ENCODE measurements around the gene PIR. TPM values are rescaled to one million over a fixed set of nuclear protein-coding genes. Genes with fewer than 3 reads are reported as not detected.

The PIR gene
- total RNA-seq, 1 experiment from 2014 or later, result 17.1 TPM

GRCh38 chrX:15356444-15356843 is 136.7 kb downstream of the PIR start:
- POLR2A ChIA-PET, result no interaction called here
- no peak for DNase-seq (ENCODE audit: low spot score)
- Mint-ChIP-seq H3K4me3 (no peak overlapping the region), H3K27me3 (ENCODE audit: low read depth) (no peaks in the 10 kb centered on the region), H3K4me1 (no peaks in the 10 kb centered on the region), H3K9me3 (peaks cover 7% of the 10 kb centered on the region), H3K27ac (no peak overlapping the region), H3K36me3 (no peaks in the 10 kb centered on the region)
- TF ChIP-seq PRRX2 (CRISPR knock-in tag; IDR thresholded peaks at IDR 0.05) (no peak), IRF2 (CRISPR knock-in tag; IDR thresholded peaks at IDR 0.05; ENCODE audit: borderline replicate concordance, low read depth) (no peak), ZNF671 (CRISPR knock-in tag; IDR thresholded peaks at IDR 0.05) (no peak), SMAD3 (CRISPR knock-in tag; IDR thresholded peaks at IDR 0.05; ENCODE audit: borderline replicate concordance) (no peak), CREB1 (CRISPR knock-in tag; IDR thresholded peaks at IDR 0.05) (no peak), ZNF263 (CRISPR knock-in tag; IDR thresholded peaks at IDR 0.05; ENCODE audit: low read depth) (no peak), ZNF416 (CRISPR knock-in tag; IDR thresholded peaks at IDR 0.05) (no peak), STAT6 (CRISPR knock-in tag; conservative IDR thresholded peaks at IDR 0.05; ENCODE audit: low read depth) (no peak), SP1 (CRISPR knock-in tag; conservative IDR thresholded peaks at IDR 0.05) (no peak), TP53 (CRISPR knock-in tag; IDR thresholded peaks at IDR 0.05) (no peak), HMGA2 (CRISPR knock-in tag; IDR thresholded peaks at IDR 0.05) (no peak), ZNF423 (CRISPR knock-in tag; IDR thresholded peaks at IDR 0.05) (no peak)
- TF ChIP-seq, protein P1, sequence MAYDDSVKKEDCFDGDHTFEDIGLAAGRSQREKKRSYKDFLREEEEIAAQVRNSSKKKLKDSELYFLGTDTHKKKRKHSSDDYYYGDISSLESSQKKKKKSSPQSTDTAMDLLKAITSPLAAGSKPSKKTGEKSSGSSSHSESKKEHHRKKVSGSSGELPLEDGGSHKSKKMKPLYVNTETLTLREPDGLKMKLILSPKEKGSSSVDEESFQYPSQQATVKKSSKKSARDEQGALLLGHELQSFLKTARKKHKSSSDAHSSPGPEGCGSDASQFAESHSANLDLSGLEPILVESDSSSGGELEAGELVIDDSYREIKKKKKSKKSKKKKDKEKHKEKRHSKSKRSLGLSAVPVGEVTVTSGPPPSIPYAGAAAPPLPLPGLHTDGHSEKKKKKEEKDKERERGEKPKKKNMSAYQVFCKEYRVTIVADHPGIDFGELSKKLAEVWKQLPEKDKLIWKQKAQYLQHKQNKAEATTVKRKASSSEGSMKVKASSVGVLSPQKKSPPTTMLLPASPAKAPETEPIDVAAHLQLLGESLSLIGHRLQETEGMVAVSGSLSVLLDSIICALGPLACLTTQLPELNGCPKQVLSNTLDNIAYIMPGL (CRISPR knock-in tag; IDR thresholded peaks at IDR 0.05), result no peak
- TF ChIP-seq, protein P2, sequence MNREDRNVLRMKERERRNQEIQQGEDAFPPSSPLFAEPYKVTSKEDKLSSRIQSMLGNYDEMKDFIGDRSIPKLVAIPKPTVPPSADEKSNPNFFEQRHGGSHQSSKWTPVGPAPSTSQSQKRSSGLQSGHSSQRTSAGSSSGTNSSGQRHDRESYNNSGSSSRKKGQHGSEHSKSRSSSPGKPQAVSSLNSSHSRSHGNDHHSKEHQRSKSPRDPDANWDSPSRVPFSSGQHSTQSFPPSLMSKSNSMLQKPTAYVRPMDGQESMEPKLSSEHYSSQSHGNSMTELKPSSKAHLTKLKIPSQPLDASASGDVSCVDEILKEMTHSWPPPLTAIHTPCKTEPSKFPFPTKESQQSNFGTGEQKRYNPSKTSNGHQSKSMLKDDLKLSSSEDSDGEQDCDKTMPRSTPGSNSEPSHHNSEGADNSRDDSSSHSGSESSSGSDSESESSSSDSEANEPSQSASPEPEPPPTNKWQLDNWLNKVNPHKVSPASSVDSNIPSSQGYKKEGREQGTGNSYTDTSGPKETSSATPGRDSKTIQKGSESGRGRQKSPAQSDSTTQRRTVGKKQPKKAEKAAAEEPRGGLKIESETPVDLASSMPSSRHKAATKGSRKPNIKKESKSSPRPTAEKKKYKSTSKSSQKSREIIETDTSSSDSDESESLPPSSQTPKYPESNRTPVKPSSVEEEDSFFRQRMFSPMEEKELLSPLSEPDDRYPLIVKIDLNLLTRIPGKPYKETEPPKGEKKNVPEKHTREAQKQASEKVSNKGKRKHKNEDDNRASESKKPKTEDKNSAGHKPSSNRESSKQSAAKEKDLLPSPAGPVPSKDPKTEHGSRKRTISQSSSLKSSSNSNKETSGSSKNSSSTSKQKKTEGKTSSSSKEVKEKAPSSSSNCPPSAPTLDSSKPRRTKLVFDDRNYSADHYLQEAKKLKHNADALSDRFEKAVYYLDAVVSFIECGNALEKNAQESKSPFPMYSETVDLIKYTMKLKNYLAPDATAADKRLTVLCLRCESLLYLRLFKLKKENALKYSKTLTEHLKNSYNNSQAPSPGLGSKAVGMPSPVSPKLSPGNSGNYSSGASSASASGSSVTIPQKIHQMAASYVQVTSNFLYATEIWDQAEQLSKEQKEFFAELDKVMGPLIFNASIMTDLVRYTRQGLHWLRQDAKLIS (CRISPR knock-in tag; IDR thresholded peaks at IDR 0.05; ENCODE audit: borderline replicate concordance), result no peak
- TF ChIP-seq, protein P3, sequence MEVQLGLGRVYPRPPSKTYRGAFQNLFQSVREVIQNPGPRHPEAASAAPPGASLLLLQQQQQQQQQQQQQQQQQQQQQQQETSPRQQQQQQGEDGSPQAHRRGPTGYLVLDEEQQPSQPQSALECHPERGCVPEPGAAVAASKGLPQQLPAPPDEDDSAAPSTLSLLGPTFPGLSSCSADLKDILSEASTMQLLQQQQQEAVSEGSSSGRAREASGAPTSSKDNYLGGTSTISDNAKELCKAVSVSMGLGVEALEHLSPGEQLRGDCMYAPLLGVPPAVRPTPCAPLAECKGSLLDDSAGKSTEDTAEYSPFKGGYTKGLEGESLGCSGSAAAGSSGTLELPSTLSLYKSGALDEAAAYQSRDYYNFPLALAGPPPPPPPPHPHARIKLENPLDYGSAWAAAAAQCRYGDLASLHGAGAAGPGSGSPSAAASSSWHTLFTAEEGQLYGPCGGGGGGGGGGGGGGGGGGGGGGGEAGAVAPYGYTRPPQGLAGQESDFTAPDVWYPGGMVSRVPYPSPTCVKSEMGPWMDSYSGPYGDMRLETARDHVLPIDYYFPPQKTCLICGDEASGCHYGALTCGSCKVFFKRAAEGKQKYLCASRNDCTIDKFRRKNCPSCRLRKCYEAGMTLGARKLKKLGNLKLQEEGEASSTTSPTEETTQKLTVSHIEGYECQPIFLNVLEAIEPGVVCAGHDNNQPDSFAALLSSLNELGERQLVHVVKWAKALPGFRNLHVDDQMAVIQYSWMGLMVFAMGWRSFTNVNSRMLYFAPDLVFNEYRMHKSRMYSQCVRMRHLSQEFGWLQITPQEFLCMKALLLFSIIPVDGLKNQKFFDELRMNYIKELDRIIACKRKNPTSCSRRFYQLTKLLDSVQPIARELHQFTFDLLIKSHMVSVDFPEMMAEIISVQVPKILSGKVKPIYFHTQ (CRISPR knock-in tag; IDR thresholded peaks at IDR 0.05), result no peak
- TF ChIP-seq, protein P4, sequence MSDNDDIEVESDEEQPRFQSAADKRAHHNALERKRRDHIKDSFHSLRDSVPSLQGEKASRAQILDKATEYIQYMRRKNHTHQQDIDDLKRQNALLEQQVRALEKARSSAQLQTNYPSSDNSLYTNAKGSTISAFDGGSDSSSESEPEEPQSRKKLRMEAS (CRISPR knock-in tag; IDR thresholded peaks at IDR 0.05), result no peak
- TF ChIP-seq, protein P5, sequence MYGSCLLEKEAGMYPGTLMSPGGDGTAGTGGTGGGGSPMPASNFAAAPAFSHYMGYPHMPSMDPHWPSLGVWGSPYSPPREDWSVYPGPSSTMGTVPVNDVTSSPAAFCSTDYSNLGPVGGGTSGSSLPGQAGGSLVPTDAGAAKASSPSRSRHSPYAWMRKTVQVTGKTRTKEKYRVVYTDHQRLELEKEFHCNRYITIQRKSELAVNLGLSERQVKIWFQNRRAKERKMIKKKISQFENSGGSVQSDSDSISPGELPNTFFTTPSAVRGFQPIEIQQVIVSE (CRISPR knock-in tag; IDR thresholded peaks at IDR 0.05; ENCODE audit: borderline replicate concordance), result no peak
- ATAC-seq, result no peak
- CTCF ChIA-PET, result no interaction called here

Measured in WTC11 (cell line).